ENCODE measurements around the gene FRMPD2.

- TF ChIP-seq, protein P1, sequence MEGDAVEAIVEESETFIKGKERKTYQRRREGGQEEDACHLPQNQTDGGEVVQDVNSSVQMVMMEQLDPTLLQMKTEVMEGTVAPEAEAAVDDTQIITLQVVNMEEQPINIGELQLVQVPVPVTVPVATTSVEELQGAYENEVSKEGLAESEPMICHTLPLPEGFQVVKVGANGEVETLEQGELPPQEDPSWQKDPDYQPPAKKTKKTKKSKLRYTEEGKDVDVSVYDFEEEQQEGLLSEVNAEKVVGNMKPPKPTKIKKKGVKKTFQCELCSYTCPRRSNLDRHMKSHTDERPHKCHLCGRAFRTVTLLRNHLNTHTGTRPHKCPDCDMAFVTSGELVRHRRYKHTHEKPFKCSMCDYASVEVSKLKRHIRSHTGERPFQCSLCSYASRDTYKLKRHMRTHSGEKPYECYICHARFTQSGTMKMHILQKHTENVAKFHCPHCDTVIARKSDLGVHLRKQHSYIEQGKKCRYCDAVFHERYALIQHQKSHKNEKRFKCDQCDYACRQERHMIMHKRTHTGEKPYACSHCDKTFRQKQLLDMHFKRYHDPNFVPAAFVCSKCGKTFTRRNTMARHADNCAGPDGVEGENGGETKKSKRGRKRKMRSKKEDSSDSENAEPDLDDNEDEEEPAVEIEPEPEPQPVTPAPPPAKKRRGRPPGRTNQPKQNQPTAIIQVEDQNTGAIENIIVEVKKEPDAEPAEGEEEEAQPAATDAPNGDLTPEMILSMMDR (IDR thresholded peaks at IDR 0.05): no peak
- no peak for TF ChIP-seq POLR2A (IDR thresholded peaks at IDR 0.05)
These were observed 35.5 kb downstream of the FRMPD2 start for GRCh38 chr10:48238826-48239520.

Data from sigmoid colon (tissue), 3 donors.